ENCODE data around the gene ZFYVE26.
"Not testable (repeated sequence)": the region's sequence is repeated elsewhere in the genome, so short reads cannot be mapped to it uniquely, and the experiment has no call there.

Gene ZFYVE26

DNA sequence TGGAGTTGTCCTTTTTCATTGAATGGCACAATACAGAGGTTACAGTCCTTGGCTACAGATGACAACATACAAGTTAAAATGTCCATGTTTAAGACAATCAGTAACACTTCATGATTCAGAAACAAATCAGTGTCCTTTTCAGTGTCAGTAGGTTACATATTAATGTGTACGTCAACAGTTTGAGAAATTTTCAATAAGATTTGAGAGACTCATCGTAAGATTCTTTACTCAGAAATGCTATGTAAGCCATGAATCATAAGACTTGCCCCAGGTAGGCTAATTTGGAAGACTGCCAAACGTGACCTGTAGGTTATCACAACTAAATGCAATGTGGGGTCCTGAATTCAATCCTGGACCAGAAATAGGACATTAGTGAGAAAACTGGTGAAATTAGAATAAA is 111.2 kb downstream of the ZFYVE26 start:
- DNase-seq (ENCODE audit: low spot score) = no peak

DNA sequence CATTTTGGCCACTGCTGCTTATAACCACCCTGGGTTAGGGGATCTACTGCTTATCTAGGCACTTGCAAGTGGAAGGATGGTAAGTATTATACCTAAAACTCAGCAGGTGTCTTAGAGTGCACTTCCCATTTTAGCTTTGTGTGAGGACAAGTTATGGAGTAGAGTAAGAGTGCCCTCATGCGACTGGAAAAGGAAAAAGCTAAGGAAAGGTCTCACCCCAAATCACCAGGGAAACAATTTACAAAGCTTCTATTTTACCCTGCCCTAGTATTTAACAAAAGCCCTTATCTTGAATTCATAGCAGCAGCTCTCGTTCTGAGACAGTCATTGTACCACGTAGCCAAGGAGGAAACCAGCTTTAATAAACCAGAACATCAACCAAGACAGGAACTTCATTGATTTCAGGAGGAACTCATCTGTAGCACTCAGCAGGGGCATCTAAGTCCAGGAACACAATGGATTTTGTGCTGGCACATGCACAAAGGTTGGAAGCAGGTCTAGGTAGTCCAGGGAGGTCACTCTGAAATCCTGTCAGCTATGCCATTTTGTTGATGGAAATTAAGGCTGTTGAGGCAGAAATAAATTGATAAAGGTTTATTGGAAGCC is 111.8 kb downstream of the ZFYVE26 start:
- peak; percentile 73 for DNase-seq (ENCODE audit: low spot score)

DNA sequence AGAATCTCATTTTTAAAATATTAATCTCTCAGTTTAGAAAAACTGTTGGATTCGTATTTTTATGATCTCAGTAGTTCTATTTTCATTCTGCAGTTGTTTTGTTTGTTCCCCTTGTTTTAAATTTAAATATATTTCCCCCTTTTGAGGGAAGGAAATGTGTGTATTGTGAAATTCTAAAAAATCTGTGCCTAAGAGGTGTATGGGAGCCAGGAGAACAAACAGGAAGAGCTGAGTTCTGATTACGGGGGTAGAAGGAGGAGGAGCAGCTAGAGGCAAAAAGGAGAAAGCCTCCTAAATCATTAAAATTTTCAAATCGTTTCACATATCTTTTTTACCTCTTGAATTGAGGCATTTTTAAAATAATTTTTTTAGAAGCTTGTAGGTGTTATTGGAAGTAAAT is 112.4 kb downstream of the ZFYVE26 start:
- DNase-seq (ENCODE audit: low spot score) = no peak

DNA sequence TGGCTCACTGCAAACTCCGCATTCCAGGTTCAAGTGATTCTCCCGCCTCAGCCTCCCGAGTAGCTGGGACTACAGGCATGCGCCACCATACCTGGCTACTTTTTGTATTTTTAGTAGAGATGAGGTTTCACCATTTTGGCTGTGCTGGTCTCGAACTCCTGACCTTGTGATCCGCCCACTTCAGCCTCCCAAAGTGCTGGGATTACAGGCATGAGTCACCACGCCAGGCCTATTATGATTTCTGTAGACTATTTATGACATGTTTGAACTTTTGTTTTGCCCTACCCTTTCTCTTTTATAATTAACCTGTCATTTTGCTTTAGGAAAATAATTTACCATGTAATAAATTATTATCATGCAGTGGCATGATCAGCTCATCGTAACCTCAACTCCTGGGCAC is 114.9 kb downstream of the ZFYVE26 start, which contains the start of gene RDH12:
RDH12 (plus strand) TSS at position 395 of the 400 bp plus-strand sequence. CDS start 20,757 bp downstream, outside the sequence.
- not testable (repeated sequence) for DNase-seq (ENCODE audit: low spot score)

DNA sequence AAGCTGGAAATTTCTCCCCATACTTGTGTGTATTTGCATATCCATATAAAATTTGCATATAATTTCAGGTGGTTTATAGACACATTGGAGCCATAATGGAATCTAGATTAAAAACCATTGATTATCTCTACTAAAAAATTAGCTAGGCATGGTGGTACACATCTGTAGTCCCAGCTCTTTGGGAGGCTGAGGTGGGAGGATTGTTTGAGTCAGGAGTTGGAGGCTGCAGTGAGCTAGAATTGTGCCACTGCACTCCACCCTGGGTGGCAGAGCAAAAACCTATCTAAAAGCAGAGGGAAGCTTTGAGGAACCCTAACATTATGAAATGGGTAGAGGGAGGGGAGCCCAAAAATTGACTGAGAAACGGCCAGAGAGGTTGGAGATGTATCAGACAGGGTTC is 118.2 kb downstream of the ZFYVE26 start:
- no peak for DNase-seq (ENCODE audit: low spot score)

DNA sequence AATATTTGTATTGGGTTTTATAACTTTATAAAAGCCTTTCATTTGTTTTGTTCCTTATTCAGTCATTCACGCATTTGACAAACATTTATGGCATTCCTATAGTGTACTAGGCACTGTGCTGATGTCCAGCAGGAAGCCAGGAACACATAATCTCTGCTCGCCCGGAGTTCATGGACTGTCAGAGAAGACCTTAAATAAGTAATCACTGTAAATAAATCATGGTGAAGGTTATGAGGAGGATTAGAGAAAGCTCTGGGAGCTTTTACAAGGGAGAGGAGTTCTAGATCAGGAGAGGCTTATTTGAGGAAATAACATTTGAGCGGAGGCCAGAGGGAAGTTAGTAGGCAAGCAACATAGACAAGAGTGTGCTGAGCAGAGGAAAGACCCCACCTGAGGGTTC is 119.4 kb downstream of the ZFYVE26 start:
- no peak for DNase-seq (ENCODE audit: low spot score)

Data from AG20443 (cell line).